Measurements from ENCODE around the gene GSK3A. TPM values are rescaled to one million over a fixed set of nuclear protein-coding genes. Genes with fewer than 3 reads are reported as not detected.

Gene GSK3A
- total and polyA plus RNA-seq, 2 of the 8 experiments (the other 6 are each of a cell fraction or from before 2014, with no cell fraction given), result 55.3 to 84.0 TPM

DNA sequence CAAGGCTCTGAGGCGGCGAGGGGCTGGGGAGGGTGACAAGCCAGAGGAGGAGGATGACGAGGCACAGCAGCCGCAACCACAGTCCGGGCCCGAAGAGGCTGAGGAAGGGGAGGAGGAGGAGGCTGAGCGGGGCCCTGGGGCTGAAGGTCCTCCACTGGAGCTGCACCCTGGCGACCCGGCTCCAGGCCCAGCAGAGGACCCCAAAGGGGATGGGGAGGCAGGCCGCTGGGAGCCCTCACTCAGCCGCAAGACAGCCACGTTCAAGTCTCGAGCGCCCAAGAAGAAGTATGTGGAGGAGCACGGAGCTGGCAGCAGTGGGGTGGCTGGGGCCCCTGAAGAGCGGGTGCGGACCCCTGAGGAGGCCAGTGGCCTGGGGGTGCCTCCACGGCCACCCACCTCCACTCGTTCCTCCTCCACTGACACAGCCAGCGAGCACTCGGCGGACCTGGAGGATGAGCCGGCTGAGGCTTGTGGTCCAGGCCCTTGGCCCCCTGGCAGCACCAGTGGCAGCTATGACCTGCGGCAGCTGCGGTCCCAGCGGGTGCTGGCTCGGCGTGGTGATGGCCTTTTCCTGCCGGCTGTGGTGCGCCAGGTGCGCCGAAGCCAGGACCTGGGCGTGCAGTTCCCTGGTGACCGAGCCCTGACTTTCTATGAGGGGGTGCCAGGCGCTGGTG is 29.6 kb upstream of the GSK3A start:
- H2BK5ac ChIP-seq (ENCODE audit: low read depth, low read length), result no peak overlapping the region
- CTCF ChIA-PET (ENCODE audit: partially characterized antibody), result interaction anchor here (1.4 to 3.1 kb wide), 2 partner anchors 7 to 26 kb away, joined by 3 to 17 read pairs; no protein-coding TSS in a partner anchor
- no peak overlapping the region for H3K14ac ChIP-seq (ENCODE audit: insufficient read length)
- H3K79me2 ChIP-seq (ENCODE audit: control insufficient read depth in 1 of 2, insufficient read depth in 2 of 2, low read length in 2 of 2), result peaks cover 0 to 9% of the 10 kb centered on the region in 2 experiments; a peak in 1 of 4 replicates
- H2AFZ ChIP-seq (ENCODE audit: low read length), result no peak overlapping the region
- no peak overlapping the region for H4K5ac ChIP-seq (ENCODE audit: insufficient read length, low read depth, low read length)
- no peak overlapping the region for H3K4ac ChIP-seq (replicated peaks; ENCODE audit: insufficient read length, low read depth, low read length)
- DNase-seq (ENCODE audit: low read depth in 1 of 2, low spot score in 2 of 2) (no peak), FAIRE-seq (no peak)
- H3K56ac ChIP-seq (replicated peaks; ENCODE audit: insufficient read length, low read depth, low read length), result no peak overlapping the region
- H3K23me2 ChIP-seq (ENCODE audit: low read depth, low read length), result peaks cover 10% of the 10 kb centered on the region; the same call in 1 of the 2 replicates
- peaks cover 0 to 15% (median 5%) of the 10 kb centered on the region in 4 experiments; a peak in 2 of 8 replicates for H3K36me3 ChIP-seq (ENCODE audit: control insufficient read depth in 2 of 4, insufficient read depth in 4 of 4, low read length in 3 of 4)
- H3K27ac ChIP-seq (ENCODE audit: low read depth, low read length), result no peak overlapping the region
- H2BK15ac ChIP-seq (ENCODE audit: low read length), result no peak overlapping the region
- POLR2A ChIA-PET (ENCODE audit: partially characterized antibody), result interaction anchor here (4.1 kb wide), 1 partner anchor 9 kb away, joined by 27 read pairs; no protein-coding TSS in a partner anchor
- 92% methylated on average over 27 of the region's 35 CpGs; no CpG with 5 or more reads in 1 of the 2 experiments for WGBS, 2 experiments (ENCODE audit: extremely low coverage in 1 of 2, insufficient coverage in 1 of 2, insufficient read length in 1 of 2, insufficient replicate concordance in 2 of 2, low coverage in 1 of 2, low lambda C conversion rate in 2 of 2, missing lambda C conversion rate in 1 of 2)
- TF ChIP-seq JUND (IDR thresholded peaks at IDR 0.05; ENCODE audit: low read length) (no peak), NANOG (IDR thresholded peaks at IDR 0.05; ENCODE audit: insufficient read depth, low read depth, low read length, poor library complexity, severe bottlenecking) (no peak), JUN (IDR thresholded peaks at IDR 0.05; ENCODE audit: low read depth, low read length) (no peak), CREB1 (IDR thresholded peaks at IDR 0.05) (no peak)
- no peak overlapping the region for H2BK120ac ChIP-seq (replicated peaks; ENCODE audit: low read depth, low read length)
- no peaks in the 10 kb centered on the region for H3K9me3 ChIP-seq (ENCODE audit: insufficient read depth in 2 of 2, low read depth in 1 of 2, low read length in 1 of 2)
- no peak overlapping the region for H3K4me3 ChIP-seq (ENCODE audit: extremely low read depth in 1 of 4, insufficient read depth in 2 of 4, low read depth in 3 of 4, low read length in 4 of 4)
- no peaks in the 10 kb centered on the region for H3K27me3 ChIP-seq (replicated peaks in 1 of 4; ENCODE audit: control insufficient read depth in 3 of 4, extremely low read depth in 1 of 4, insufficient read depth in 3 of 4, low read length in 3 of 4)
- H4K91ac ChIP-seq (replicated peaks; ENCODE audit: insufficient read length, low read length), result no peak overlapping the region
- no peak overlapping the region for H2BK20ac ChIP-seq (ENCODE audit: low read length)
- no peak overlapping the region; the same call in 1 of the 2 replicates for H4K8ac ChIP-seq (ENCODE audit: extremely low read depth, insufficient read depth, low read length)
- no peak overlapping the region for H2AK5ac ChIP-seq (ENCODE audit: low read depth, low read length)
- no peak overlapping the region for H3K18ac ChIP-seq (ENCODE audit: extremely low read depth, low read length)
- no peak overlapping the region for H3K9ac ChIP-seq (replicated peaks in 1 of 4; ENCODE audit: extremely low read depth in 1 of 4, low read depth in 3 of 4, low read length in 3 of 4)
- H2BK12ac ChIP-seq (ENCODE audit: low read depth, low read length), result no peak overlapping the region
- peaks cover 5% of the 10 kb centered on the region for H3K79me1 ChIP-seq (ENCODE audit: low read depth, low read length)
- H3K4me1 ChIP-seq (replicated peaks in 1 of 4; ENCODE audit: control insufficient read depth in 3 of 4, insufficient read depth in 4 of 4, low read length in 3 of 4), result peaks cover 2 to 21% (median 10%) of the 10 kb centered on the region in 4 experiments
- no peak overlapping the region for H3K4me2 ChIP-seq (ENCODE audit: insufficient read depth in 1 of 2, low read depth in 2 of 2, low read length in 2 of 2)
- H4K20me1 ChIP-seq (replicated peaks in 1 of 2; ENCODE audit: control insufficient read depth in 1 of 2, insufficient read depth in 2 of 2, low read length in 2 of 2), result peaks cover 0 to 8% of the 10 kb centered on the region in 2 experiments
- no peak overlapping the region for H3K23ac ChIP-seq (ENCODE audit: insufficient read length)
